Panc1 (cell line): ENCODE results near the gene MEMO1.

Source experiments
- CTCF ChIP-seq: fragments of 450-650 bp; IDR thresholded peaks from 2 replicates; pipeline ENCODE4 v1.5.1; 2017; ENCODE audit warnings: mild to moderate bottlenecking
- POLR2AphosphoS5 ChIP-seq: IDR thresholded peaks from 2 replicates; pipeline ENCODE4 v1.6.1; 2012; ENCODE audit warnings: mild to moderate bottlenecking, low read depth, low read length, moderate library complexity
- REST ChIP-seq, 2 experiments: IDR thresholded peaks; 2 replicates each; pipeline ENCODE4 v1.6.1; 2011 to 2012; ENCODE audit warnings: low read depth in 2 of 2, control low read depth in 1 of 2, low read length in 1 of 2, mild to moderate bottlenecking in 1 of 2, moderate library complexity in 1 of 2; ENCODE audit not compliant: insufficient read depth in 1 of 2
- SIN3A ChIP-seq: IDR thresholded peaks from 2 replicates; pipeline ENCODE4 v1.6.1; 2012; ENCODE audit warnings: low read depth, mild to moderate bottlenecking, low read length, moderate library complexity, borderline replicate concordance; ENCODE audit not compliant: insufficient read depth
- TCF7L2 ChIP-seq: IDR thresholded peaks from 2 replicates; pipeline ENCODE4 v1.6.1; 2011; ENCODE audit warnings: mild to moderate bottlenecking, low read depth, low read length, inconsistent platforms

- no peak for TF ChIP-seq REST (IDR thresholded peaks at IDR 0.05; ENCODE audit: insufficient read depth in 1 of 2, low read depth in 2 of 2, low read length in 1 of 2)
- TF ChIP-seq CTCF: no peak
- TF ChIP-seq POLR2AphosphoS5: no peak
- no peak for TF ChIP-seq TCF7L2
- TF ChIP-seq SIN3A: no peak
Observed at GRCh38 chr2:31997653-31998052, 13.2 kb downstream of the MEMO1 start.
